ENCODE measurements around the gene ARHGEF28. TPM values are rescaled to one million over a fixed set of nuclear protein-coding genes. Genes with fewer than 3 reads are reported as not detected.

ARHGEF28 gene
- total RNA-seq, 1 donor from 2014 or later = 9.3 TPM

DNA sequence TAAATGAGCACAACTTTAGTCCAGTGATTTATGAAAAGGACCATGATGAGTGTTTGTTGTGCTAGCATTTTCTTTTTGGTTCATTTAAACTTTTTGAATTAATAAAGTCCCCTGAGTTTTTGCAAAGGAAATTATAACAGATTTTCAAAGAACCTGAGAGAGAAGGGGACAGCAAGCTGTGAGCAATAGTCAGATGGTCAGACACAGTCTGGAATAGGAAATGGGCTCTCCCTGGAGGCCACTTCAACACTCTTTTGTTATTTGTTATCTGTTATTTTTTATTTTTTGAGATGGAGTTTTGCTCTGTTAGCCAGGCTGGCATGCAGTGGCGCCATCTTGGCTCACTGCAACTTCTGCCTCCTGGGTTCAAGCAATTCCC lies 171.1 kb downstream of the ARHGEF28 start:
- peaks cover 5% of the 10 kb centered on the region for H3K36me3 Mint-ChIP-seq (ENCODE audit: low read depth)
- H3K4me3 Mint-ChIP-seq (ENCODE audit: unreplicated experiment) = no peak overlapping the region
- H3K27me3 Mint-ChIP-seq (ENCODE audit: low read depth) = no peaks in the 10 kb centered on the region
- H3K9me3 Mint-ChIP-seq (ENCODE audit: low read depth) = no peaks in the 10 kb centered on the region
- peak overlapping the region; percentile 98 for H3K27ac Mint-ChIP-seq (ENCODE audit: unreplicated experiment)
- peaks cover 33% of the 10 kb centered on the region for H3K4me1 Mint-ChIP-seq (ENCODE audit: low read depth)
- DNase-seq (ENCODE audit: low spot score) = no peak
- TF ChIP-seq, protein P1, sequence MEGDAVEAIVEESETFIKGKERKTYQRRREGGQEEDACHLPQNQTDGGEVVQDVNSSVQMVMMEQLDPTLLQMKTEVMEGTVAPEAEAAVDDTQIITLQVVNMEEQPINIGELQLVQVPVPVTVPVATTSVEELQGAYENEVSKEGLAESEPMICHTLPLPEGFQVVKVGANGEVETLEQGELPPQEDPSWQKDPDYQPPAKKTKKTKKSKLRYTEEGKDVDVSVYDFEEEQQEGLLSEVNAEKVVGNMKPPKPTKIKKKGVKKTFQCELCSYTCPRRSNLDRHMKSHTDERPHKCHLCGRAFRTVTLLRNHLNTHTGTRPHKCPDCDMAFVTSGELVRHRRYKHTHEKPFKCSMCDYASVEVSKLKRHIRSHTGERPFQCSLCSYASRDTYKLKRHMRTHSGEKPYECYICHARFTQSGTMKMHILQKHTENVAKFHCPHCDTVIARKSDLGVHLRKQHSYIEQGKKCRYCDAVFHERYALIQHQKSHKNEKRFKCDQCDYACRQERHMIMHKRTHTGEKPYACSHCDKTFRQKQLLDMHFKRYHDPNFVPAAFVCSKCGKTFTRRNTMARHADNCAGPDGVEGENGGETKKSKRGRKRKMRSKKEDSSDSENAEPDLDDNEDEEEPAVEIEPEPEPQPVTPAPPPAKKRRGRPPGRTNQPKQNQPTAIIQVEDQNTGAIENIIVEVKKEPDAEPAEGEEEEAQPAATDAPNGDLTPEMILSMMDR (IDR thresholded peaks at IDR 0.05) = no peak

DNA sequence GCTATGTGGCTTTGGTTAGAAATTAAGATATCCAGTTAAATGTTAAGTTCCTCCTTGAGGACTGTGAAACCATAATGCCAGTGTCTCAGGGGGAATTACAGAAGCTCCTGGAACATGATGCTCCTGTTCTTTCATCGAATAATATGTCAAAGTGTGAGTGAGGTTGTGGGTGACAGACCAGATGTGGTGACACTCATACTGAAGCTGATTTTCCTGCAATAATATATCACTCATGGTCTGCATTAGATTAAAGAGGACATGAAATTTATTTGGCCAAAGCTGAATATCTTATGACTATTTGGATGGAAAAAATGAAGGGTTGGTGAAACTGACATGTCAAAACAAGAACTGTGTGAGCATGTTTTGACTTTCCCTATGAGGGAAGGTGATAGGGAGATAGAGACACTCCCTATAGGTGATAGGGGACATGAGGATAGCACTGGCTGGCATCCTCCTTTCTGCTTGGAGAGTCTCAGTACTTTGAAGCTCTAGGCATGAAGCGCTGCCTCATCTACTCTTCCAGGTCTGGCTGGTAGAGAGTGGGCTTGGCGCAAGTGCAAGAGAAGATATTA lies 173.5 kb downstream of the ARHGEF28 start:
- H3K27ac Mint-ChIP-seq (ENCODE audit: unreplicated experiment) = no peak overlapping the region
- peaks cover 9% of the 10 kb centered on the region for H3K36me3 Mint-ChIP-seq (ENCODE audit: low read depth)
- H3K4me3 Mint-ChIP-seq (ENCODE audit: unreplicated experiment) = no peak overlapping the region
- H3K27me3 Mint-ChIP-seq (ENCODE audit: low read depth) = no peaks in the 10 kb centered on the region
- TF ChIP-seq, protein P1 (IDR thresholded peaks at IDR 0.05) = no peak
- H3K4me1 Mint-ChIP-seq (ENCODE audit: low read depth) = peaks cover 24% of the 10 kb centered on the region
- no peak for DNase-seq (ENCODE audit: low spot score)
- H3K9me3 Mint-ChIP-seq (ENCODE audit: low read depth) = no peaks in the 10 kb centered on the region

DNA sequence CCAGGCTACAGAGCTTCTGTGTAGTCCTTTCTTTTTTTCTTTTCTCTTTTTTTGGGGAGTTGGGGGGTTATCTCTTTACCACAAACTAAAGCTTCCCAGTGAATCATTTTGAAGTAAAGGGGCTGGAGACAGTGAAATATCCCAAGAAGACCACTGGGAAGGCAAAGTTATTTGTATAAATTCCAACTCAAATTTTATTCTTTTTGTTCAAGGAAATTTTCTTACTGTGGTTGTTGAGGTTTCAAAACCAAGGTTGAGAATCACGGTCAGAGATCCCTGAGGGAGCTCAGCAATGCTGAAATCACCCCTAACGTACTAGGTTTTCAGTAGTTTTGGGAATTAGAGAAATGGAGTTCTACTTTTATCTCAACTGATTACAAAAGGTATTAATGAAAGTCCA lies 175.7 kb downstream of the ARHGEF28 start:
- no peak overlapping the region for H3K4me3 Mint-ChIP-seq (ENCODE audit: unreplicated experiment)
- peaks cover 16% of the 10 kb centered on the region for H3K4me1 Mint-ChIP-seq (ENCODE audit: low read depth)
- TF ChIP-seq, protein P1 (IDR thresholded peaks at IDR 0.05) = no peak
- H3K27me3 Mint-ChIP-seq (ENCODE audit: low read depth) = no peaks in the 10 kb centered on the region
- peaks cover 9% of the 10 kb centered on the region for H3K36me3 Mint-ChIP-seq (ENCODE audit: low read depth)
- H3K9me3 Mint-ChIP-seq (ENCODE audit: low read depth) = no peaks in the 10 kb centered on the region
- no peak for DNase-seq (ENCODE audit: low spot score)
- H3K27ac Mint-ChIP-seq (ENCODE audit: unreplicated experiment) = no peak overlapping the region

DNA sequence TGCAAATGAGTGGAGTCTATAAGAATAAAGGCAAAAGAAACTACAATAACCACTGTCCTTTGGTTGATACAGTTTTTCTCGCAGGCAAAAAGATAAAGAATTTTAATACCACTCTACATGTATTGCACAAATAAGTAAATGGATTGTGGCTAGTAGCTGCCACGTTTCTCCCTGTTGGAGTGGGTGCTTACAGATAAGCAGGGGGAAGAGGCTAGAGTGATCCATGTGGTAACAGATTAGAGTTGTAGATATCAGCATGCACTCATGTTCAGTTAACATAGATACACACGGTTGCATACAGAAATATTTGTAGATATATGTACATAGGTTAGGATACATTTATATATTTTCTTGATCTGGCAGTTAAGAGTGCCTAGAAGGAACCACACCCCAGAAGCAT lies 179.5 kb downstream of the ARHGEF28 start:
- TF ChIP-seq, protein P1 (IDR thresholded peaks at IDR 0.05) = no peak
- H3K4me3 Mint-ChIP-seq (ENCODE audit: unreplicated experiment) = no peak overlapping the region
- H3K27me3 Mint-ChIP-seq (ENCODE audit: low read depth) = no peaks in the 10 kb centered on the region
- H3K27ac Mint-ChIP-seq (ENCODE audit: unreplicated experiment) = no peak overlapping the region
- H3K36me3 Mint-ChIP-seq (ENCODE audit: low read depth) = peaks cover 5% of the 10 kb centered on the region
- DNase-seq (ENCODE audit: low spot score) = no peak
- H3K9me3 Mint-ChIP-seq (ENCODE audit: low read depth) = no peaks in the 10 kb centered on the region
- peaks cover 5% of the 10 kb centered on the region for H3K4me1 Mint-ChIP-seq (ENCODE audit: low read depth)

DNA sequence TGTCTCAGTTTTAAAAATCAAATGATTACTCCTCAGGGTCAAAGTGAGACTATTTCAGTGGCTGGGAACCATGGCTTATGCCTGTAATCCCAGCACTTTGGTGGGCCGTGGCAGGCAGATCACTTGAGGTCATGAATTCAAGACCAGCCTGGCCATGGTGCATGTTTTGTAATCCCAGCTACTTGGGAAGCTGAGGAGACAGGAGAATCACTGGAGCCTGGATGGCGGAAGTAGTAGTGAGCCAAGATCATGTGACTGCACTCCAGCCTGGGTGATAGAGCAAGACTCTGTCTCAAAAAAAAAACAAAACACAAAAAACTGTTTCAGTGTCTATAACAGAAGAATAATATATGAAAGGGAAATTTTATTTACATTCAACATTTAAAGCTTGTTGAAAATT lies 182.9 kb downstream of the ARHGEF28 start:
- Mint-ChIP-seq H3K4me1 (ENCODE audit: low read depth) (peaks cover 4% of the 10 kb centered on the region), H3K27me3 (ENCODE audit: low read depth) (no peaks in the 10 kb centered on the region), H3K36me3 (ENCODE audit: low read depth) (peaks cover 1% of the 10 kb centered on the region), H3K4me3 (ENCODE audit: unreplicated experiment) (no peak overlapping the region), H3K9me3 (ENCODE audit: low read depth) (no peaks in the 10 kb centered on the region), H3K27ac (ENCODE audit: unreplicated experiment) (no peak overlapping the region)
- no peak for DNase-seq (ENCODE audit: low spot score)
- TF ChIP-seq, protein P1 (IDR thresholded peaks at IDR 0.05) = no peak

Data from chondrocyte (in vitro differentiated cells).